Natural killer cell (primary cell): ENCODE measurements around the gene ENTREP1. TPM values are rescaled to one million over a fixed set of nuclear protein-coding genes. Genes with fewer than 3 reads are reported as not detected.

ENCODE experiments used
- ATAC-seq, 3 donors: fragments of 150-1000 bp in 2 of 3; fragments of 200-7000 bp in 1 of 3; cut with Tn5 transposase; 1 replicate in 1 of 3; 2 replicates in 2 of 3; pipeline ENCODE4 v1.10.0; 2021; ENCODE audit warnings: mild to moderate bottlenecking in 2 of 3, moderate library complexity in 2 of 3
- DNase-seq, 2 donors: peaks; one replicate each; pipeline versions ENCODE4 v3.0.0 to v3.0.0-alpha.2; 2013 to 2021; ENCODE audit warnings: mixed read lengths in 1 of 2
- H3K27ac ChIP-seq: one replicate; pipeline ENCODE4 v1.5.1; 2013; ENCODE audit warnings: mild to moderate bottlenecking, low read length
- H3K27me3 ChIP-seq: one replicate; pipeline ENCODE4 v1.6.1; 2013; ENCODE audit warnings: low read length; ENCODE audit not compliant: control insufficient read depth, insufficient read depth
- H3K36me3 ChIP-seq: one replicate; pipeline ENCODE4 v1.6.1; 2013; ENCODE audit warnings: low read length; ENCODE audit not compliant: control insufficient read depth, insufficient read depth
- H3K4me1 ChIP-seq: one replicate; pipeline ENCODE4 v1.6.1; 2013; ENCODE audit warnings: low read length; ENCODE audit not compliant: control insufficient read depth, insufficient read depth
- H3K4me3 ChIP-seq: one replicate; pipeline ENCODE4 v1.5.1; 2013; ENCODE audit warnings: low read length
- H3K9me3 ChIP-seq: one replicate; pipeline ENCODE4 v1.6.1; 2013; ENCODE audit warnings: low read length; ENCODE audit not compliant: control insufficient read depth, insufficient read depth
- H3K27ac Mint-ChIP-seq, 2 donors: one replicate each; pipeline ENCODE4 v1.8.0; 2022; ENCODE audit warnings: mild to moderate bottlenecking in 2 of 2, mixed read lengths in 2 of 2, moderate library complexity in 1 of 2
- H3K27me3 Mint-ChIP-seq, 2 donors: one replicate each; pipeline ENCODE4 v1.8.0; 2022; ENCODE audit warnings: low read depth in 2 of 2, mixed read lengths in 2 of 2
- H3K36me3 Mint-ChIP-seq: one replicate; pipeline ENCODE4 v1.8.0; 2022; ENCODE audit warnings: mixed read lengths
- H3K4me1 Mint-ChIP-seq, 2 donors: one replicate each; pipeline ENCODE4 v1.8.0; 2022; ENCODE audit warnings: mixed read lengths in 2 of 2
- H3K4me3 Mint-ChIP-seq: one replicate; pipeline ENCODE4 v1.8.0; 2022; ENCODE audit warnings: mild to moderate bottlenecking, moderate library complexity, mixed read lengths
- H3K9me3 Mint-ChIP-seq, 2 donors: one replicate each; pipeline ENCODE4 v1.8.0; 2022; ENCODE audit warnings: mixed read lengths in 2 of 2
- WGBS: methylation state at CpG from one replicate; pipeline ENCODE4 v1.1.7; 2013; ENCODE audit warnings: missing lambda C conversion rate; ENCODE audit not compliant: insufficient coverage; 5-methylcytosine and 5-hydroxymethylcytosine counted together
- intact Hi-C: fragments of 100-400 bp; cut with micrococcal nuclease; formaldehyde crosslinking; loops from one replicate; pipeline ENCODE4 v1.14.2; 2022
- total RNA-seq, 4 donors: library from RNA; stranded (reverse); fragments of 120-200 nt in 1 of 4; gene quantifications; one replicate each; pipeline versions ENCODE4 v1.2.3 to v1.2.4, GENCODE V29; 2013 to 2022
- TF ChIP-seq, protein P1 (sequence below): fragments of 200-600 bp; IDR thresholded peaks from one replicate; pipeline ENCODE4 v1.8.0; 2022; ENCODE audit warnings: antibody characterized with exemption

ENTREP1 gene
- total RNA-seq, 3 donors from 2014 or later (not counting 1 experiment from before 2014, with no cell fraction given), result not detected

- Histone ChIP-seq H3K4me3 (no peak overlapping the region), H3K9me3 (no peaks in the 10 kb centered on the region), H3K36me3 (no peaks in the 10 kb centered on the region), H3K27me3 (no peaks in the 10 kb centered on the region), H3K27ac (no peak overlapping the region), H3K4me1 (no peaks in the 10 kb centered on the region)
- H3K4me1 Mint-ChIP-seq, result no peaks in the 10 kb centered on the region
- ATAC-seq (no peak), DNase-seq (no peak)
- intact Hi-C loops, result no loop called here
- 64% methylated on average over 7 of the region's 7 CpGs for WGBS
- TF ChIP-seq, protein P1, sequence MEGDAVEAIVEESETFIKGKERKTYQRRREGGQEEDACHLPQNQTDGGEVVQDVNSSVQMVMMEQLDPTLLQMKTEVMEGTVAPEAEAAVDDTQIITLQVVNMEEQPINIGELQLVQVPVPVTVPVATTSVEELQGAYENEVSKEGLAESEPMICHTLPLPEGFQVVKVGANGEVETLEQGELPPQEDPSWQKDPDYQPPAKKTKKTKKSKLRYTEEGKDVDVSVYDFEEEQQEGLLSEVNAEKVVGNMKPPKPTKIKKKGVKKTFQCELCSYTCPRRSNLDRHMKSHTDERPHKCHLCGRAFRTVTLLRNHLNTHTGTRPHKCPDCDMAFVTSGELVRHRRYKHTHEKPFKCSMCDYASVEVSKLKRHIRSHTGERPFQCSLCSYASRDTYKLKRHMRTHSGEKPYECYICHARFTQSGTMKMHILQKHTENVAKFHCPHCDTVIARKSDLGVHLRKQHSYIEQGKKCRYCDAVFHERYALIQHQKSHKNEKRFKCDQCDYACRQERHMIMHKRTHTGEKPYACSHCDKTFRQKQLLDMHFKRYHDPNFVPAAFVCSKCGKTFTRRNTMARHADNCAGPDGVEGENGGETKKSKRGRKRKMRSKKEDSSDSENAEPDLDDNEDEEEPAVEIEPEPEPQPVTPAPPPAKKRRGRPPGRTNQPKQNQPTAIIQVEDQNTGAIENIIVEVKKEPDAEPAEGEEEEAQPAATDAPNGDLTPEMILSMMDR, result no peak
- no peaks in the 10 kb centered on the region for H3K36me3 Mint-ChIP-seq
- H3K4me3 Mint-ChIP-seq, result no peak overlapping the region
- H3K27me3 Mint-ChIP-seq, result peaks cover 2 to 9% of the 10 kb centered on the region in 2 donors
- no peak overlapping the region for H3K27ac Mint-ChIP-seq
- H3K9me3 Mint-ChIP-seq, result no peaks in the 10 kb centered on the region
Observed at GRCh38 chr9:69391946-69392345, 66.9 kb downstream of the ENTREP1 start.

DNA sequence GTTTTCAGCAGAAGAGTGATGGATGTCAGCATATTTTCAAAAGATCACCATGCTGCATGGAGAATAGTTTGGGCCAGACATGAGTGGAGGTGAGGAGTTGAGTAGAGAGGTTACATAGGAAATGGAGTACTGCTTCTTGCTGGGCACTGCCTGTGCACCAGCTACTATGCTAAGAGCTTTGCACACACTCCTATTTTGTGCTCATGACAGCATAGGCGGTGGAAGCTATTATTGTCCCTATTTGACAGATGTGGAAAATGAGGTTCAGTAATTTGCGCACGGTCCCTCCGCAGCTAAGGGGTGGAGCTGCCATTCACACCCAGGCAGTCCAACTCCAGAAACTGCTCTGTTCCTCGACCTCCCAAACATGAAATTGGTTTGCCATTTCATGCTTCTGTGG is 67.8 kb downstream of the ENTREP1 start:
- TF ChIP-seq, protein P1, result no peak
- Mint-ChIP-seq H3K27ac (no peak overlapping the region), H3K9me3 (no peaks in the 10 kb centered on the region), H3K4me1 (no peaks in the 10 kb centered on the region), H3K36me3 (no peaks in the 10 kb centered on the region), H3K4me3 (no peak overlapping the region), H3K27me3 (peaks cover 2 to 9% of the 10 kb centered on the region in 2 donors)
- no peaks in the 10 kb centered on the region for H3K27me3 ChIP-seq
- ATAC-seq, result no peak
- WGBS, result 93% methylated on average over 5 of the region's 5 CpGs
- no peak overlapping the region for H3K27ac ChIP-seq
- H3K9me3 ChIP-seq, result no peaks in the 10 kb centered on the region
- intact Hi-C loops, result no loop called here
- no peaks in the 10 kb centered on the region for H3K4me1 ChIP-seq
- H3K36me3 ChIP-seq, result no peaks in the 10 kb centered on the region
- no peak overlapping the region for H3K4me3 ChIP-seq
- DNase-seq, result no peak

- H3K27me3 ChIP-seq, result no peaks in the 10 kb centered on the region
- intact Hi-C loops, result no loop called here
- no peak for DNase-seq
- WGBS, result 92% methylated on average over 6 of the region's 6 CpGs
- Mint-ChIP-seq H3K9me3 (no peaks in the 10 kb centered on the region), H3K27ac (no peak overlapping the region), H3K27me3 (peaks cover 2 to 3% of the 10 kb centered on the region in 2 donors), H3K4me3 (no peak overlapping the region), H3K4me1 (no peaks in the 10 kb centered on the region), H3K36me3 (no peaks in the 10 kb centered on the region)
- no peak overlapping the region for H3K4me3 ChIP-seq
- no peak for ATAC-seq
- H3K9me3 ChIP-seq, result no peaks in the 10 kb centered on the region
- H3K36me3 ChIP-seq, result no peaks in the 10 kb centered on the region
- TF ChIP-seq, protein P1, result no peak
- no peaks in the 10 kb centered on the region for H3K4me1 ChIP-seq
- no peak overlapping the region for H3K27ac ChIP-seq
Observed at GRCh38 chr9:69393425-69393824, 68.4 kb downstream of the ENTREP1 start.

DNA sequence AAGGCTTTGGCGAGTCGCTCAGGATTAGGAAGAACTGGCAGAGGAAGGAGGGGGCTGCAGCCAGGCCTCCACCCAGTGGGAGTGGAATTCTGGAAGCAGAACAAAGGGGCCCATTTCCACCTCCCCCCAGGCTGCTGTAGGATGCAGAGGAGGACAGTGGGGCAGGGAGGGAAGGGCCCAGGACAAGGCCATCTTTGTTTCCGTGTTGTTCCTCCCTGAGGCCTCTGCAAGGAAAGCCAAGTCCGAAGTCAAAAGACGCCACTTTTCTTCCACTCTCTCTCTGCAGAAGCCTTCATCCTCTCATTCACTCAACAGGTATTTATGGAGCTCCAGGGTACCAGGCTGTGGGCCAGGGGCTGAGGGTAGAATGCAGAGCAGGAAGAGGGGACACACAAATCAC is 70.7 kb downstream of the ENTREP1 start:
- intact Hi-C loops, result no loop called here
- TF ChIP-seq, protein P1, result no peak
- ATAC-seq (no peak), DNase-seq (no peak)
- Mint-ChIP-seq H3K4me3 (no peak overlapping the region), H3K27me3 (peaks cover 0 to 2% of the 10 kb centered on the region in 2 donors), H3K9me3 (no peaks in the 10 kb centered on the region), H3K36me3 (no peaks in the 10 kb centered on the region), H3K27ac (no peak overlapping the region), H3K4me1 (no peaks in the 10 kb centered on the region)
- Histone ChIP-seq H3K4me3 (no peak overlapping the region), H3K4me1 (no peaks in the 10 kb centered on the region), H3K27ac (no peak overlapping the region), H3K9me3 (no peaks in the 10 kb centered on the region), H3K36me3 (no peaks in the 10 kb centered on the region), H3K27me3 (no peaks in the 10 kb centered on the region)
- WGBS, result 95% methylated on average over 3 of the region's 5 CpGs
